ENCODE measurements around the gene NRXN3. TPM values are rescaled to one million over a fixed set of nuclear protein-coding genes. Genes with fewer than 3 reads are reported as not detected.

Gene NRXN3
- total RNA-seq, 1 experiment from 2014 or later = not detected

GRCh38 chr14:79356040-79356439 is 1185.9 kb downstream of the NRXN3 start:
- Histone ChIP-seq H3K4me1 (replicated peaks; ENCODE audit: insufficient read depth) (no peaks in the 10 kb centered on the region), H3K9me2 (ENCODE audit: insufficient read depth) (no peaks in the 10 kb centered on the region), H3K27ac (no peak overlapping the region), H2AFZ (no peak overlapping the region), H3K36me3 (ENCODE audit: low read depth) (no peaks in the 10 kb centered on the region), H3K9me3 (ENCODE audit: insufficient read depth, low read depth) (no peaks in the 10 kb centered on the region), H3K79me2 (ENCODE audit: low read depth) (no peaks in the 10 kb centered on the region), H3K4me3 (no peak overlapping the region), H4K20me1 (ENCODE audit: insufficient read depth) (peaks cover 4% of the 10 kb centered on the region; the same call in 1 of the 2 replicates), H3F3A (ENCODE audit: insufficient read depth, low read depth) (no peaks in the 10 kb centered on the region), H3K4me2 (no peak overlapping the region), H3K27me3 (ENCODE audit: insufficient read depth, low read depth) (0 out of 2 replicates have a peak, but pooled peaks cover 4% of the 10 kb centered on the region)
- BruUV-seq (replicated peaks) = no TSS peak
- TF ChIP-seq CTCF (conservative IDR thresholded peaks at IDR 0.05) = no peak
- no peak for TF ChIP-seq EZH2 (IDR thresholded peaks at IDR 0.05; ENCODE audit: low read depth)
- ChIA-PET CTCF (no interaction called here), POLR2A (ENCODE audit: unreplicated experiment) (no interaction called here)
- intact Hi-C loops (cut with micrococcal nuclease; ENCODE audit: unreplicated experiment) = no loop called here
- no peak for DNase-seq

GRCh38 chr14:79357307-79357706 is 1187.1 kb downstream of the NRXN3 start:
- POLR2A ChIA-PET (ENCODE audit: unreplicated experiment) = no interaction called here

GRCh38 chr14:79363291-79363690 is 1193.1 kb downstream of the NRXN3 start:
- no peak overlapping the region for H3K27ac ChIP-seq
- H3K4me3 ChIP-seq = no peak overlapping the region
- H3K9me2 ChIP-seq (ENCODE audit: insufficient read depth) = no peaks in the 10 kb centered on the region
- no TSS peak for BruUV-seq (replicated peaks)
- H3K79me2 ChIP-seq (ENCODE audit: low read depth) = no peaks in the 10 kb centered on the region
- TF ChIP-seq EZH2 (IDR thresholded peaks at IDR 0.05; ENCODE audit: low read depth) (no peak), CTCF (conservative IDR thresholded peaks at IDR 0.05) (no peak)
- no peak for DNase-seq
- no peaks in the 10 kb centered on the region for H3K4me1 ChIP-seq (replicated peaks; ENCODE audit: insufficient read depth)
- no peaks in the 10 kb centered on the region for H3K9me3 ChIP-seq (ENCODE audit: insufficient read depth, low read depth)
- 0 out of 2 replicates have a peak, but pooled peaks cover 3% of the 10 kb centered on the region for H3K27me3 ChIP-seq (ENCODE audit: insufficient read depth, low read depth)
- CTCF ChIA-PET = no interaction called here
- POLR2A ChIA-PET (ENCODE audit: unreplicated experiment) = no interaction called here
- H3K36me3 ChIP-seq (ENCODE audit: low read depth) = no peaks in the 10 kb centered on the region
- H3K4me2 ChIP-seq = no peak overlapping the region
- intact Hi-C loops (cut with micrococcal nuclease; ENCODE audit: unreplicated experiment) = no loop called here
- no peaks in the 10 kb centered on the region for H4K20me1 ChIP-seq (ENCODE audit: insufficient read depth)
- H3F3A ChIP-seq (ENCODE audit: insufficient read depth, low read depth) = no peaks in the 10 kb centered on the region
- no peak overlapping the region for H2AFZ ChIP-seq

More at GRCh38 chr14:79357307-79357706, 1187.1 kb downstream of the NRXN3 start:
- intact Hi-C loops (cut with micrococcal nuclease; ENCODE audit: unreplicated experiment) = no loop called here
- no peaks in the 10 kb centered on the region for H3K4me1 ChIP-seq (replicated peaks; ENCODE audit: insufficient read depth)
- H3K36me3 ChIP-seq (ENCODE audit: low read depth) = no peaks in the 10 kb centered on the region
- no peaks in the 10 kb centered on the region for H3F3A ChIP-seq (ENCODE audit: insufficient read depth, low read depth)
- no peak overlapping the region for H3K4me3 ChIP-seq
- no peaks in the 10 kb centered on the region for H3K9me3 ChIP-seq (ENCODE audit: insufficient read depth, low read depth)
- H3K4me2 ChIP-seq = no peak overlapping the region
- no peak overlapping the region for H3K27ac ChIP-seq
- no peaks in the 10 kb centered on the region for H3K79me2 ChIP-seq (ENCODE audit: low read depth)
- BruUV-seq (replicated peaks) = no TSS peak
- no peak for DNase-seq
- H3K27me3 ChIP-seq (ENCODE audit: insufficient read depth, low read depth) = 0 out of 2 replicates have a peak, but pooled peaks cover 4% of the 10 kb centered on the region
- no peaks in the 10 kb centered on the region for H3K9me2 ChIP-seq (ENCODE audit: insufficient read depth)
- no peak overlapping the region for H2AFZ ChIP-seq
- no peak for TF ChIP-seq EZH2 (IDR thresholded peaks at IDR 0.05; ENCODE audit: low read depth)
- no peak for TF ChIP-seq CTCF (conservative IDR thresholded peaks at IDR 0.05)
- peaks cover 2% of the 10 kb centered on the region; the same call in 1 of the 2 replicates for H4K20me1 ChIP-seq (ENCODE audit: insufficient read depth)
- CTCF ChIA-PET = no interaction called here

All from PC-9 (cell line).